Endothelial cell of umbilical vein (primary cell): ENCODE measurements around the gene WDR5. TPM values are rescaled to one million over a fixed set of nuclear protein-coding genes. Genes with fewer than 3 reads are reported as not detected.
A peak's percentile ranks its signal among the peaks of the same experiment; 100 is the strongest.

Experiments
- BruUV-seq: library from RNA; stranded (reverse); fragments of 400-500 nt; replicated peaks from 2 replicates; lab custom pipeline; 2021; lab: Mats Ljungman, UMichigan
- CTCF ChIA-PET: fragments of 300-600, 350-600 bp; sonication (Branson Sonifier 250); formaldehyde crosslinking; loops from one replicate; lab custom pipeline; 2021; ENCODE audit warnings: antibody characterized with exemption, inconsistent platforms; lab: Charles Lee
- POLR2A ChIA-PET: fragments of 300-600, 350-600 bp; sonication (Branson Sonifier 250); formaldehyde crosslinking; loops from one replicate; lab custom pipeline; 2021; ENCODE audit warnings: antibody characterized with exemption, inconsistent platforms; lab: Charles Lee
- DNase-seq: peaks from one replicate; pipeline ENCODE4 v3.0.0-alpha.2; 2011; ENCODE audit warnings: low read depth, low spot score
- FAIRE-seq: peaks from 2 replicates; lab custom pipeline; 2011; peaks lifted over from hg19 to GRCh38; lab: Jason Lieb, UNC
- H2AFZ ChIP-seq: 2 replicates; pipeline ENCODE4 v1.6.0; 2012; ENCODE audit warnings: low read depth, low read length, control low read depth, inconsistent platforms
- H3K27ac ChIP-seq: 2 replicates; pipeline ENCODE4 v1.5.1; 2011; ENCODE audit warnings: low read depth, mild to moderate bottlenecking, control low read depth, low read length, moderate library complexity; ENCODE audit not compliant: insufficient read depth
- H3K27me3 ChIP-seq, 2 experiments: 2 replicates each; pipeline versions ENCODE4 v1.6.0 to v1.6.1; 2011; ENCODE audit warnings: low read length in 2 of 2, mixed read lengths in 1 of 2; ENCODE audit not compliant: control insufficient read depth in 2 of 2, insufficient read depth in 2 of 2
- H3K36me3 ChIP-seq, 2 experiments: 2 replicates in 1 of 2; 3 replicates in 1 of 2; pipeline ENCODE4 v1.5.1; 2011; ENCODE audit warnings: low read length in 2 of 2, mild to moderate bottlenecking in 1 of 2, moderate library complexity in 1 of 2; ENCODE audit not compliant: control insufficient read depth in 2 of 2, insufficient read depth in 2 of 2; ENCODE audit errors: extremely low read depth in 1 of 2
- H3K4me1 ChIP-seq: 3 replicates; pipeline ENCODE4 v1.5.1; 2011; ENCODE audit warnings: mild to moderate bottlenecking, low read length; ENCODE audit not compliant: control insufficient read depth, insufficient read depth; ENCODE audit errors: extremely low read depth
- H3K4me2 ChIP-seq: 2 replicates; pipeline ENCODE4 v1.6.1; 2011; ENCODE audit warnings: low read length, control low read depth, mixed read lengths; ENCODE audit not compliant: insufficient read depth
- H3K4me3 ChIP-seq, 3 experiments: fragments of 200-600 bp in 1 of 3; sonication (generic), shearing (Covaris generic) in 1 of 3; replicated peaks in 1 of 3; 2 replicates each; pipeline ENCODE4 v1.5.1; 2011 to 2016; ENCODE audit warnings: control low read depth in 3 of 3, low read length in 3 of 3, mild to moderate bottlenecking in 2 of 3, inconsistent platforms in 1 of 3, low read depth in 1 of 3, moderate library complexity in 1 of 3; ENCODE audit not compliant: insufficient read depth in 1 of 3
- H3K79me2 ChIP-seq: 2 replicates; pipeline ENCODE4 v1.6.0; 2012; ENCODE audit warnings: low read length, inconsistent platforms; ENCODE audit not compliant: control insufficient read depth, insufficient read depth
- H3K9ac ChIP-seq: replicated peaks from 2 replicates; pipeline ENCODE3; 2011; ENCODE audit warnings: low read length, control low read depth; ENCODE audit not compliant: insufficient read depth; ENCODE audit errors: extremely low read depth
- H3K9me1 ChIP-seq: replicated peaks from 3 replicates; pipeline ENCODE4 v1.6.0; 2011; ENCODE audit warnings: mild to moderate bottlenecking, low read length; ENCODE audit not compliant: control insufficient read depth, insufficient read depth; ENCODE audit errors: extremely low read depth
- H3K9me3 ChIP-seq: replicated peaks from 2 replicates; pipeline ENCODE4 v1.5.1; 2012; ENCODE audit warnings: low read length, inconsistent platforms; ENCODE audit not compliant: control insufficient read depth, insufficient read depth
- H4K20me1 ChIP-seq: replicated peaks from 2 replicates; pipeline ENCODE3; 2011; ENCODE audit warnings: mild to moderate bottlenecking, low read length; ENCODE audit not compliant: control insufficient read depth, insufficient read depth; ENCODE audit errors: extremely low read depth
- EZH2 ChIP-seq: IDR thresholded peaks from 2 replicates; pipeline ENCODE4 v1.6.1; 2012; ENCODE audit warnings: borderline replicate concordance, low read depth, mild to moderate bottlenecking, moderate library complexity, low read length, inconsistent platforms; ENCODE audit not compliant: severe bottlenecking
- FOS ChIP-seq: IDR thresholded peaks from 2 replicates; pipeline ENCODE4 v1.6.1; 2011; ENCODE audit warnings: mild to moderate bottlenecking, low read length, moderate library complexity, borderline replicate concordance; ENCODE audit not compliant: insufficient read depth
- GATA2 ChIP-seq: IDR thresholded peaks from 2 replicates; pipeline ENCODE4 v1.7.0; 2011; ENCODE audit warnings: low read depth, mild to moderate bottlenecking, moderate library complexity, mixed read lengths, low read length; ENCODE audit not compliant: insufficient read length, insufficient read depth
- JUN ChIP-seq: IDR thresholded peaks from 2 replicates; pipeline ENCODE4 v1.6.1; 2011; ENCODE audit warnings: borderline replicate concordance, low read depth; ENCODE audit not compliant: insufficient read length, insufficient read depth
- MYC ChIP-seq: IDR thresholded peaks from one replicate; pipeline ENCODE4 v1.6.1; 2011; ENCODE audit warnings: mild to moderate bottlenecking, low read depth, low read length
- POLR2A ChIP-seq: IDR thresholded peaks from 2 replicates; pipeline ENCODE4 v1.6.1; 2012; ENCODE audit warnings: low read depth, mild to moderate bottlenecking, control low read depth, low read length
- POLR2AphosphoS5 ChIP-seq: IDR thresholded peaks from 2 replicates; pipeline ENCODE4 v1.6.1; 2012; ENCODE audit warnings: low read depth, mild to moderate bottlenecking, control low read depth, low read length, moderate library complexity; ENCODE audit not compliant: insufficient read depth
- dilution Hi-C: fragments of 300-500 bp; cut with MboI; formaldehyde crosslinking; loops from one replicate; pipeline ENCODE4 v1.15.0; 2019; ENCODE audit warnings: low sequenced_read_pairs; ENCODE audit not compliant: extremely low pct_ligation_motif_present
- intact Hi-C: fragments of 100-400 bp; cut with micrococcal nuclease; formaldehyde crosslinking; loops from one replicate; pipeline ENCODE4 v1.10.0; 2022
- polyA plus RNA-seq, 4 experiments: library from polyadenylated mRNA; depleted of rRNA in 3 of 4; stranded (reverse) in 3 of 4; unstranded in 1 of 4; fragments of >200 nt; gene quantifications; 2 replicates each; pipeline versions ENCODE4 v1.2.1 to v1.2.3, GENCODE V29; 2011 to 2012; ENCODE audit warnings: missing spikeins in 1 of 4
- total RNA-seq: library from RNA; stranded (reverse); gene quantifications from 2 replicates; pipeline ENCODE4 v1.2.3, GENCODE V29; 2021
- TF ChIP-seq, protein P1 (sequence below), 2 donors: IDR thresholded peaks; 1 replicate in 1 of 2; 2 replicates in 1 of 2; pipeline ENCODE4 v1.5.1; 2011; ENCODE audit warnings: low read length in 2 of 2, mild to moderate bottlenecking in 2 of 2, moderate library complexity in 2 of 2, control low read depth in 1 of 2, inconsistent platforms in 1 of 2, low read depth in 1 of 2; ENCODE audit not compliant: insufficient read depth in 1 of 2; ENCODE audit errors: extremely low read depth in 1 of 2
- TF ChIP-seq, protein P2 (sequence below): IDR thresholded peaks from 2 replicates; pipeline ENCODE4 v1.6.1; 2011; ENCODE audit not compliant: insufficient read depth, insufficient read length

WDR5 gene
- total and polyA plus RNA-seq, 2 donors (not counting 3 experiments of a cell fraction or from before 2014, with no cell fraction given): 32.1 to 42.5 TPM

DNA sequence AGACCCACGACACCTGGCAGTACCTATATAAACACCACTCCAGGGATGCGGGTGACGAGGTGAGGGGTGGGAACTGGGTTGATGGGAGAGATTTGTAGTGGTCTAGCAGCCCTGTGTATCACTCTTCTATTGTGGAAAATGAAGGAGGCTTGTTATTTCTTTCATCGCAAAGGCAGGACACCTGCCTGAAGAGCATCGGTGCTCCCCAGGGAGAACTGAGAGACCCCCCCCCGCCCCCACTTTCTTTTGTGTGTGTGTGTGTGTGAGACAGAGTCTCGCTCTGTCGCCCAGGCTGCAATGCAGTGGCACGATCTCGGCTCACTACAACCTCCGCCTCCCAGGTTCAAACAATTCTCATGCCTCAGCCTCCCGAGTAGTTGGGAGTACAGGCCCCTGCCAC lies 8.3 kb upstream of the WDR5 start:
- Histone ChIP-seq H4K20me1 (no peaks in the 10 kb centered on the region), H3K4me2 (no peak overlapping the region), H3K9me3 (no peaks in the 10 kb centered on the region), H3K79me2 (no peaks in the 10 kb centered on the region), H3K4me3 (no peak overlapping the region), H3K9ac (no peak overlapping the region), H2AFZ (no peak overlapping the region), H3K4me1 (no peaks in the 10 kb centered on the region), H3K27me3 (peaks cover 0 to 7% of the 10 kb centered on the region in 2 experiments), H3K27ac (no peak overlapping the region), H3K36me3 (no peaks in the 10 kb centered on the region), H3K9me1 (no peaks in the 10 kb centered on the region)
- no peak for DNase-seq
- BruUV-seq: no TSS peak
- POLR2A ChIA-PET: no interaction called here
- no peak for FAIRE-seq
- intact Hi-C loops: no loop called here
- CTCF ChIA-PET: no interaction called here
- dilution Hi-C loops: no loop called here
- no peak for TF ChIP-seq EZH2
- TF ChIP-seq, protein P1, sequence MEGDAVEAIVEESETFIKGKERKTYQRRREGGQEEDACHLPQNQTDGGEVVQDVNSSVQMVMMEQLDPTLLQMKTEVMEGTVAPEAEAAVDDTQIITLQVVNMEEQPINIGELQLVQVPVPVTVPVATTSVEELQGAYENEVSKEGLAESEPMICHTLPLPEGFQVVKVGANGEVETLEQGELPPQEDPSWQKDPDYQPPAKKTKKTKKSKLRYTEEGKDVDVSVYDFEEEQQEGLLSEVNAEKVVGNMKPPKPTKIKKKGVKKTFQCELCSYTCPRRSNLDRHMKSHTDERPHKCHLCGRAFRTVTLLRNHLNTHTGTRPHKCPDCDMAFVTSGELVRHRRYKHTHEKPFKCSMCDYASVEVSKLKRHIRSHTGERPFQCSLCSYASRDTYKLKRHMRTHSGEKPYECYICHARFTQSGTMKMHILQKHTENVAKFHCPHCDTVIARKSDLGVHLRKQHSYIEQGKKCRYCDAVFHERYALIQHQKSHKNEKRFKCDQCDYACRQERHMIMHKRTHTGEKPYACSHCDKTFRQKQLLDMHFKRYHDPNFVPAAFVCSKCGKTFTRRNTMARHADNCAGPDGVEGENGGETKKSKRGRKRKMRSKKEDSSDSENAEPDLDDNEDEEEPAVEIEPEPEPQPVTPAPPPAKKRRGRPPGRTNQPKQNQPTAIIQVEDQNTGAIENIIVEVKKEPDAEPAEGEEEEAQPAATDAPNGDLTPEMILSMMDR (IDR thresholded peaks at IDR 0.05; ENCODE audit: extremely low read depth in 1 of 2, insufficient read depth in 1 of 2, low read depth in 1 of 2, low read length in 2 of 2): no peak

DNA sequence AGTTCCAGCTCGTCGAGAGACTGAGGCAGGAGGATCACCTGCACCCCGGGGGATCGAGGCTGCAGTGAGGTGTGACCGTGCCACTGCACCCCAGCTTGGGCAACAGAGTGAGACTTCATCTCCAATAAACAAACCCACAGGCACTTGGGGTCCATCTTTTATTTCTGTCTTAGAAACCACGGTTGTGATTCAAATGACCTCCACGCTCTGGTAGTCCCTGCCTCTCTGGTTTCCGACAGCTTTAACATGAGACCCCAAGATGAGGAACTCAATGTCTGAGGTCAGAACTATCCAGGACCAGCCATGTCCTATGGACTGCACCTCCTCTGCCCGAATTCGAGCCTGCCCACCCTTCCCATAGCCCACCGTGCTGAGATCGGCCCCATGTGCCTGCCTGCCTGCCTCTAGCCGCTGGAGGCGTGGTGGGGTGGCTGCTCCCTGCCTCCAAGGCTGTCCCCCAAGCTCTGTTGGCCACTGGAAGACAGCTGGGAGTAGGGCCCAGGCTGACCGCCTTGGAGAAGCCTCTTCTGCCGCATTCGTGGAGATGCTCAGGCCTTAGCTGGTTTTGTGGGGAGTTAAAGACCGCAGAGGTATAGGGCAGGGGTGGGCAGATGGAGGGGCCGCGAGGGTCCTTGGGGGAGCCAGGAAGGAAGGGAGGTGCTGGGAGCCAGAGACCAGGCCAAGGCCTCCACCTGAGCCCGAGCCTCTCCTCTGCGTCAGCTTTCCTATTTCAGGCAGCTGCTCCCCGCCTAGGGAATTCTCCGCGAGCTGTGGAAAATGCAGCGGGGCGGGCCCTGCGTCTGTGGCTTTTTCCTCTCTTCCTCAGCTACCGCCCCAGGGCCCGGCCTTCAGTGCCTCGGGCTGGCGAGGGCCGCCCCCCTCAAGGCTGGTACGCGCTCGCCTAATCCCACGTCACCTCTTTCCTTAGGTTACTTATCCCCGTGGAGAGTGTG lies 6.9 kb upstream of the WDR5 start:
- peak overlapping the region; percentile 42 for H2AFZ ChIP-seq
- no peaks in the 10 kb centered on the region for H4K20me1 ChIP-seq
- BruUV-seq: no TSS peak
- H3K9me3 ChIP-seq: no peaks in the 10 kb centered on the region
- no peaks in the 10 kb centered on the region for H3K36me3 ChIP-seq
- H3K27me3 ChIP-seq: peaks cover 0 to 7% of the 10 kb centered on the region in 2 experiments
- ChIA-PET POLR2A (no interaction called here), CTCF (interaction anchor here (1.4 kb wide), 1 partner anchor 30 kb away, joined by 3 read pairs; no protein-coding TSS in a partner anchor)
- dilution Hi-C loops (no loop called here), intact Hi-C loops (no loop called here)
- H3K9me1 ChIP-seq: no peaks in the 10 kb centered on the region
- DNase-seq (no peak), FAIRE-seq (no peak)
- no peak overlapping the region for H3K4me2 ChIP-seq
- no peak overlapping the region for H3K27ac ChIP-seq
- H3K4me1 ChIP-seq: no peaks in the 10 kb centered on the region
- TF ChIP-seq MYC: no peak
- TF ChIP-seq, protein P2, sequence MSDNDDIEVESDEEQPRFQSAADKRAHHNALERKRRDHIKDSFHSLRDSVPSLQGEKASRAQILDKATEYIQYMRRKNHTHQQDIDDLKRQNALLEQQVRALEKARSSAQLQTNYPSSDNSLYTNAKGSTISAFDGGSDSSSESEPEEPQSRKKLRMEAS: no peak
- no peak for TF ChIP-seq POLR2AphosphoS5
- no peak for TF ChIP-seq JUN
- TF ChIP-seq GATA2: no peak
- no peak for TF ChIP-seq FOS
- TF ChIP-seq, protein P1 (IDR thresholded peaks at IDR 0.05; ENCODE audit: extremely low read depth in 1 of 2, insufficient read depth in 1 of 2, low read depth in 1 of 2, low read length in 2 of 2): no peak
- no peak for TF ChIP-seq EZH2
- no peak for TF ChIP-seq POLR2A
- H3K79me2 ChIP-seq: no peaks in the 10 kb centered on the region
- no peak overlapping the region for H3K4me3 ChIP-seq
- H3K9ac ChIP-seq: no peak overlapping the region
